Gastrocnemius medialis (tissue), 4 donors: ENCODE measurements around the gene SLC16A3. TPM values are rescaled to one million over a fixed set of nuclear protein-coding genes. Genes with fewer than 3 reads are reported as not detected.

ENCODE experiments used
- ATAC-seq, 2 donors: fragments of 150-250 bp; one replicate each; pipeline ENCODE4 v1.9.1; 2016
- DNase-seq, 2 donors: peaks; one replicate each; pipeline ENCODE4 v3.0.0-alpha.2; 2019
- H3K27ac ChIP-seq, 4 donors: fragments of 200-600 bp; sonication (generic); 1 replicate in 1 of 4; 2 replicates in 3 of 4; pipeline ENCODE4 v1.5.1; 2016 to 2018; ENCODE audit warnings: mild to moderate bottlenecking in 2 of 4, moderate library complexity in 1 of 4
- H3K27me3 ChIP-seq, 3 donors: fragments of 200-600 bp; sonication (generic) in 2 of 3; 1 replicate in 1 of 3; 2 replicates in 2 of 3; pipeline versions ENCODE4 v1.5.1 to v1.6.0; 2016 to 2019; ENCODE audit warnings: mild to moderate bottlenecking in 1 of 3, moderate library complexity in 1 of 3
- H3K36me3 ChIP-seq, 2 donors: fragments of 200-600 bp; sonication (generic) in 1 of 2; one replicate each; pipeline ENCODE4 v1.5.1; 2017 to 2018
- H3K4me1 ChIP-seq, 2 donors: fragments of 200-600 bp; sonication (generic) in 1 of 2; one replicate each; pipeline ENCODE4 v1.5.1; 2016 to 2017; ENCODE audit warnings: mild to moderate bottlenecking in 2 of 2
- H3K4me3 ChIP-seq, 4 donors: fragments of 200-600 bp; sonication (generic) in 3 of 4; 1 replicate in 1 of 4; 2 replicates in 3 of 4; pipeline ENCODE4 v1.5.1; 2016 to 2019; ENCODE audit warnings: mild to moderate bottlenecking in 2 of 4
- H3K9me3 ChIP-seq, 3 donors: fragments of 200-600 bp; sonication (generic) in 2 of 3; 1 replicate in 1 of 3; 2 replicates in 2 of 3; pipeline ENCODE4 v1.5.1; 2016 to 2019
- CTCF ChIP-seq, 5 experiments: fragments of 450-650 bp in 3 of 5; fragments of 200-600 bp in 2 of 5; sonication (generic) in 2 of 5; IDR thresholded peaks in 4 of 5; conservative IDR thresholded peaks in 1 of 5; 1 replicate in 4 of 5; 2 replicates in 1 of 5; pipeline ENCODE4 v1.5.1; 2016 to 2019; ENCODE audit warnings: antibody characterized with exemption in 5 of 5, mild to moderate bottlenecking in 3 of 5, moderate library complexity in 3 of 5
- POLR2A ChIP-seq, 2 donors: fragments of 450-650 bp; IDR thresholded peaks; one replicate each; pipeline ENCODE4 v1.6.1; 2017; ENCODE audit warnings: antibody characterized with exemption in 2 of 2, mild to moderate bottlenecking in 2 of 2, moderate library complexity in 2 of 2
- in situ Hi-C, 4 donors: fragments of 200-750 bp; cut with MboI; loops; one replicate each; pipeline versions ENCODE4 v1.15.0 to v1.8.0; 2017; ENCODE audit warnings: low sequenced_read_pairs in 4 of 4
- intact Hi-C: fragments of 100-400 bp; cut with DNase I; formaldehyde crosslinking; loops from one replicate; pipeline ENCODE4 v1.15.1; 2023; ENCODE audit warnings: low total_unique reads
- microRNA-seq, 2 donors: library from miRNA; unstranded; fragments of <30 nt; microRNA quantifications; one replicate each; pipeline ENCODE4, GENCODE V29; 2016; ENCODE audit warnings: borderline replicate concordance in 2 of 2
- total RNA-seq, 4 donors: library from RNA; depleted of rRNA; stranded (reverse); fragments of >200 nt; gene quantifications; one replicate each; pipeline versions ENCODE4 v1.1.0 to v1.2.3, GENCODE V29; 2016

Gene SLC16A3
- total RNA-seq, 4 donors from 2014 or later, result 46.0 to 173 (median 126) TPM

GRCh38 chr17:82287013-82287867, 58.4 kb downstream of the SLC16A3 start:
- Histone ChIP-seq H3K27me3 (no peaks in the 10 kb centered on the region), H3K27ac (peak overlapping the region; percentile 54 to 86 (median 75)), H3K9me3 (no peaks in the 10 kb centered on the region), H3K4me1 (peaks cover 15 to 20% of the 10 kb centered on the region in 2 donors), H3K36me3 (no peaks in the 10 kb centered on the region), H3K4me3 (no peak overlapping the region)
- in situ Hi-C loops (no loop called here), intact Hi-C loops (no loop called here)
- no peak for DNase-seq
- TF ChIP-seq CTCF (IDR thresholded peaks at IDR 0.05 in 4 of 5, conservative IDR thresholded peaks at IDR 0.05 in 1 of 5), result no peak
- TF ChIP-seq POLR2A (IDR thresholded peaks at IDR 0.05), result no peak
- ATAC-seq, result no peak

GRCh38 chr17:82287868-82288801, 59.3 kb downstream of the SLC16A3 start:
- Histone ChIP-seq H3K9me3 (no peaks in the 10 kb centered on the region), H3K27me3 (no peaks in the 10 kb centered on the region), H3K4me1 (peaks cover 15 to 20% of the 10 kb centered on the region in 2 donors), H3K4me3 (no peak overlapping the region), H3K27ac (peak overlapping the region; percentile 54 to 86 (median 75)), H3K36me3 (no peaks in the 10 kb centered on the region)
- in situ Hi-C loops (no loop called here), intact Hi-C loops (no loop called here)
- DNase-seq (peak; percentile 55 to 91), ATAC-seq (peak; percentile 33 to 48)
- TF ChIP-seq POLR2A (IDR thresholded peaks at IDR 0.05) (peak in 1 of 2 donors; percentile 28), CTCF (IDR thresholded peaks at IDR 0.05 in 4 of 5, conservative IDR thresholded peaks at IDR 0.05 in 1 of 5) (no peak)

Small RNAs within 50 kb of the gene (microRNA-seq; reads per million reads assigned to microRNA genes)
- 0 to 2.4 reads per million in 2 donors for gene MIR6787

Other genes starting within 250 kb of the SLC16A3 start
- gene CENPX, start 206.2 kb upstream of the SLC16A3 start, total RNA-seq, result 10 to 100 TPM; 41.2 to 62.7 (median 57.0) TPM
- gene LRRC45, start 205.7 kb upstream of the SLC16A3 start, total RNA-seq, result 1 to 10 TPM; 1.1 to 5.0 (median 3.8) TPM
- gene RAC3, start 197.4 kb upstream of the SLC16A3 start, total RNA-seq, result 1 to 10 TPM in 1 of 4 donors, under 1 TPM in 1, not detected in 2; 0.42 to 2.0 TPM
- gene DCXR, start 191.3 kb upstream of the SLC16A3 start, total RNA-seq, result 100 to 1,000 TPM; 130 to 296 (median 223) TPM
- gene RFNG, start 177.2 kb upstream of the SLC16A3 start, total RNA-seq, result 10 to 100 TPM; 29.6 to 64.9 (median 49.1) TPM
- gene GPS1, start 177.1 kb upstream of the SLC16A3 start, total RNA-seq, result 100 to 1,000 TPM; 119 to 174 (median 137) TPM
- gene DUS1L, start 163.2 kb upstream of the SLC16A3 start, total RNA-seq, result 100 to 1,000 TPM in 2 of 4 donors, 10 to 100 TPM in 2; 54.6 to 119 (median 83.2) TPM
- gene FASN, start 130.8 kb upstream of the SLC16A3 start, total RNA-seq, result 10 to 100 TPM; 16.3 to 34.5 (median 26.3) TPM
- 10 to 100 TPM in 1 of 4 donors, 1 to 10 TPM in 3; 3.7 to 11.3 (median 5.1) TPM for gene CCDC57, start 16.2 kb upstream of the SLC16A3 start, total RNA-seq
- gene CSNK1D, start 44.7 kb downstream of the SLC16A3 start, total RNA-seq, result 10 to 100 TPM; 34.0 to 55.2 (median 47.3) TPM
- 1 to 10 TPM in 1 of 4 donors, not detected in 3; 1.7 TPM for gene CD7, start 88.6 kb downstream of the SLC16A3 start, total RNA-seq
- 1 to 10 TPM; 3.3 to 9.5 (median 5.6) TPM for gene SECTM1, start 104.7 kb downstream of the SLC16A3 start, total RNA-seq
- under 1 TPM in 1 of 4 donors, not detected in 3; 0.40 TPM for gene TEX19, start 130.2 kb downstream of the SLC16A3 start, total RNA-seq
- not detected for gene UTS2R, start 142.7 kb downstream of the SLC16A3 start, total RNA-seq
- 10 to 100 TPM; 15.5 to 35.1 (median 22.5) TPM for gene HEXD, start 189.3 kb downstream of the SLC16A3 start, total RNA-seq
- 10 to 100 TPM; 25.8 to 72.1 (median 27.7) TPM for gene OGFOD3, start 189.5 kb downstream of the SLC16A3 start, total RNA-seq
- 10 to 100 TPM; 17.3 to 29.8 (median 19.3) TPM for gene CYBC1, start 221.7 kb downstream of the SLC16A3 start, total RNA-seq
- gene NARF, start 229.7 kb downstream of the SLC16A3 start, total RNA-seq, result 10 to 100 TPM; 29.6 to 63.4 (median 49.0) TPM